Muscle of leg (tissue), 11 donors: ENCODE results near the gene IFNL2. TPM values are rescaled to one million over a fixed set of nuclear protein-coding genes. Genes with fewer than 3 reads are reported as not detected.

Experiments
- DNase-seq: peaks from one replicate; pipeline ENCODE4 v3.0.0; 2013
- H3K27ac ChIP-seq: one replicate; pipeline ENCODE4 v1.5.1; 2013; ENCODE audit warnings: mild to moderate bottlenecking, low read length, control low read depth
- H3K27me3 ChIP-seq: one replicate; pipeline ENCODE4 v1.6.1; 2013; ENCODE audit warnings: low read length; ENCODE audit not compliant: control insufficient read depth, insufficient read depth
- H3K36me3 ChIP-seq: one replicate; pipeline ENCODE4 v1.6.1; 2013; ENCODE audit warnings: low read length; ENCODE audit not compliant: control insufficient read depth, insufficient read depth
- H3K4me1 ChIP-seq: one replicate; pipeline ENCODE4 v1.6.1; 2013; ENCODE audit warnings: low read length; ENCODE audit not compliant: control insufficient read depth, insufficient read depth
- H3K4me3 ChIP-seq: one replicate; pipeline ENCODE4 v1.5.1; 2013; ENCODE audit warnings: low read length, control low read depth
- H3K9me3 ChIP-seq: replicated peaks from 2 replicates; pipeline ENCODE4 v1.6.1; 2013; ENCODE audit warnings: low read depth, low read length; ENCODE audit not compliant: control insufficient read depth
- WGBS: methylation state at CpG from one replicate; pipeline ENCODE4 v1.1.5; 2013; ENCODE audit warnings: missing lambda C conversion rate; ENCODE audit not compliant: insufficient coverage; 5-methylcytosine and 5-hydroxymethylcytosine counted together
- polyA plus RNA-seq, 8 donors: library from polyadenylated mRNA; unstranded; fragments of 120-200 nt; gene quantifications; one replicate each; pipeline versions ENCODE4 v1.2.1 to v1.2.3, GENCODE V29; 2013; ENCODE audit warnings: inconsistent platforms in 1 of 8, low replicate concordance in 1 of 8; ENCODE audit not compliant: insufficient read length in 8 of 8, insufficient read depth in 1 of 8
- total RNA-seq: library from RNA; stranded (reverse); fragments of 120-200 nt; gene quantifications from one replicate; pipeline ENCODE4 v1.2.4, GENCODE V29; 2013

Gene IFNL2
- total and polyA plus RNA-seq, 9 donors = not detected

DNA sequence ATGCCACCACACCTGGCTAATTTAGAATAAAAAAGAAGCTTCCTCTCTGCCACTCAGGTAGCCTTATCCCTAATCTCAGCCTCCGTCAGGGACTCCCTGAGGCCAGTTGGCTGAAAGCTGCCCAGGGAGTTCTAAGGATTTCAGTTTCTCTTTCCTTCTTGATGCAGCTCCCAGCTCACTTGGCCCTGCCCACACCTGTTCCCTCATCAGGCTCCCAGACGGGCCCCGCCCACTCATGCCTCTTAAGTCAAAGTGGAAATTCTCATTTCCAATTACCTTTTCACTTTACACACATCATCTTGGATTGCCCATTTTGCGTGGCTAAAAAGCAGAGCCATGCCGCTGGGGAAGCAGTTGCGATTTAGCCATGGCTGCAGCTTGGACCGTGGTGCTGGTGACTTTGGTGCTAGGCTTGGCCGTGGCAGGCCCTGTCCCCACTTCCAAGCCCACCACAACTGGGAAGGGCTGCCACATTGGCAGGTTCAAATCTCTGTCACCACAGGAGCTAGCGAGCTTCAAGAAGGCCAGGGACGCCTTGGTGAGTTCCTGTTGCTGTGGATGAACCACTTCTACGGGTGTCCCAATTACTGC, 28.0 kb downstream of the IFNL2 start, which contains the start of gene IFNL1:
Gene IFNL1, plus strand, starts transcription at position 353 of the 591 bp plus-strand sequence. Its CDS starts 15 bp downstream, at position 368.
- no peak within 1 kb of the TSS for H3K27ac ChIP-seq
- DNase-seq = no peak
- 71% methylated on average over 10 of the region's 11 CpGs for WGBS
- no peaks in the 10 kb centered on the region for H3K9me3 ChIP-seq
- no peaks in the 10 kb centered on the region for H3K4me1 ChIP-seq
- peaks cover 12% of the 10 kb centered on the region for H3K27me3 ChIP-seq
- H3K36me3 ChIP-seq = no peaks in the 10 kb centered on the region
- no peak within 1 kb of the TSS for H3K4me3 ChIP-seq

DNA sequence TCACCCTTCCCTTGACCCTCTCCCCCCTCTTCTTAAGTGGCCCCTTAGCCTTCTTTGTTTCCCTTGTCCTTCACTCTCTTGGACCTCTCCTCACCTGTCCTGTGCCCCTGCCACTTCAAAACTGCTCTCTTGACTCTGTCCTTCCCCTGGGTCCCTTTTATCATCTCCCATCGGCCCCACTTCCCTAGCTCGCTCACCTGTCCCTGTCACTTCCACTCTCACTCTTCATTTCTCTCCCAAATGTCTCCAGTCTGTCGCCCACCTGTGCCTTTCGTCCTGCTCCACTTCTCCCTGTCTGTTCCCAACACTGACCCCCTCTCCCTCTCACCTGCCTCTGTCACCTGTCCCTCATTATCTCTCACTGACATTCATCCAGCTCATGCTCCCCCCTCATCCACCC, 28.7 kb downstream of the IFNL2 start:
- Histone ChIP-seq H3K27me3 (peaks cover 12% of the 10 kb centered on the region), H3K9me3 (no peaks in the 10 kb centered on the region), H3K4me3 (no peak overlapping the region), H3K27ac (no peak overlapping the region), H3K36me3 (no peaks in the 10 kb centered on the region), H3K4me1 (no peaks in the 10 kb centered on the region)
- no peak for DNase-seq
- WGBS = 71% methylated on average over 4 of the region's 4 CpGs

DNA sequence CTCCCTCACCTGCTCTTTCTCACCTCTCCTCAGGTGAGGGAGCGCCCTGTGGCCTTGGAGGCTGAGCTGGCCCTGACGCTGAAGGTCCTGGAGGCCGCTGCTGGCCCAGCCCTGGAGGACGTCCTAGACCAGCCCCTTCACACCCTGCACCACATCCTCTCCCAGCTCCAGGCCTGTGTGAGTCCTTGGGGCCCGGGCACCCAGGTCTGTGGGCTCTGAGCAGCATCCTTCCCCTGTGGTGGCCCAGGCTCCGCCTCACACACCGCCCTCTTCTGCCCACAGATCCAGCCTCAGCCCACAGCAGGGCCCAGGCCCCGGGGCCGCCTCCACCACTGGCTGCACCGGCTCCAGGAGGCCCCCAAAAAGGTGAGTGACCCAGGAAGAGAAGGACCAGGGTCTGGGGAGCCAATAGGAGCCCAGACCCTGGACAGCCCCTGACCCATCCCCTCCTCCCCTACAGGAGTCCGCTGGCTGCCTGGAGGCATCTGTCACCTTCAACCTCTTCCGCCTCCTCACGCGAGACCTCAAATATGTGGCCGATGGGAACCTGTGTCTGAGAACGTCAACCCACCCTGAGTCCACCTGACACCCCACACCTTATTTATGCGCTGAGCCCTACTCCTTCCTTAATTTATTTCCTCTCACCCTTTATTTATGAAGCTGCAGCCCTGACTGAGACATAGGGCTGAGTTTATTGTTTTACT, 29.9 kb downstream of the IFNL2 start:
- WGBS = 48% methylated on average over 14 of the region's 17 CpGs
- Histone ChIP-seq H3K4me3 (no peak overlapping the region), H3K36me3 (no peaks in the 10 kb centered on the region), H3K4me1 (no peaks in the 10 kb centered on the region), H3K9me3 (no peaks in the 10 kb centered on the region), H3K27me3 (peaks cover 10% of the 10 kb centered on the region), H3K27ac (no peak overlapping the region)
- no peak for DNase-seq

DNA sequence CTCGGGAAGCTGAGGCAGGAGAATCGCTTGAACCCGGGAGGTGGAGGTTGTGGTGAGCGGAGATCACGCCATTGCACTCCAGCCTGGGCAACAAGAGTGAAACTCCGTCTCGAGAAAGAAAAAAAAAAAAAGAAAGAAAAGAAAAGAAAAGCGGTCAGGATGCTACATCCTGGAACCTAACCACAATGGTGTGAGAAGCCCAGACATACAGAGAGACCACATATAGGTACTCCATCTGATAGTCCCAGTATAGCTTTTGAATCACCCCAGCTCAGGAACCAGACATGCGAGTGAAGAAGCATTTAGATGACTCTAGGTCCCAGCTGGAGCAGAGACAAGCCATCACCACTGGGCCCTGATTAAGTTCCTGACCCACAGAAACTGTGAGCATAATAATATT, 31.2 kb downstream of the IFNL2 start:
- peaks cover 12% of the 10 kb centered on the region for H3K27me3 ChIP-seq
- 80% methylated on average over 4 of the region's 9 CpGs for WGBS
- no peak overlapping the region for H3K4me3 ChIP-seq

DNA sequence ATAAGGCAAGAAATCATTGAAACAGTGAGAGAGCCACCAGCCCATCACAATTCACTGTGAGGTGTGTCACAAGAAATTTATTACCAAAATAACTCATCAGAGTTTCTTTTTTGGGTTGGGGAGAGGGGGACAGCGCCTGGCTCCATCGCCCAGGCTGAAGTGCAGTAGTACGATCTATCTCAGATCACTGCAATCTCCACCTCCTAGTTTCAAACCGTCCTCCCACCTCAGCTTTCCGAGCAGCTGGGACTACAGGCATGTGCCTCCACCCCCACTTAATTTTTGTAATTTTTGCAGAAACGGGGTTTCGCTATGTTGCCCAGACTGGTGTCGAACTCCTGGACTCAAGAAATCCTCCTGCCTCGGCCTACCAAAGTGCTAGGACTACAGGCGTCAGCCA, 31.6 kb downstream of the IFNL2 start:
- no peak for DNase-seq
- Histone ChIP-seq H3K27ac (no peak overlapping the region), H3K9me3 (no peaks in the 10 kb centered on the region), H3K27me3 (peaks cover 13% of the 10 kb centered on the region), H3K4me3 (no peak overlapping the region), H3K36me3 (no peaks in the 10 kb centered on the region), H3K4me1 (peaks cover under 1% of the 10 kb centered on the region)
- 92% methylated on average over 7 of the region's 10 CpGs for WGBS

More for the DNA sequence above, 31.2 kb downstream of the IFNL2 start:
- no peak for DNase-seq
- Histone ChIP-seq H3K36me3 (no peaks in the 10 kb centered on the region), H3K27ac (no peak overlapping the region), H3K9me3 (no peaks in the 10 kb centered on the region), H3K4me1 (no peaks in the 10 kb centered on the region)

DNA sequence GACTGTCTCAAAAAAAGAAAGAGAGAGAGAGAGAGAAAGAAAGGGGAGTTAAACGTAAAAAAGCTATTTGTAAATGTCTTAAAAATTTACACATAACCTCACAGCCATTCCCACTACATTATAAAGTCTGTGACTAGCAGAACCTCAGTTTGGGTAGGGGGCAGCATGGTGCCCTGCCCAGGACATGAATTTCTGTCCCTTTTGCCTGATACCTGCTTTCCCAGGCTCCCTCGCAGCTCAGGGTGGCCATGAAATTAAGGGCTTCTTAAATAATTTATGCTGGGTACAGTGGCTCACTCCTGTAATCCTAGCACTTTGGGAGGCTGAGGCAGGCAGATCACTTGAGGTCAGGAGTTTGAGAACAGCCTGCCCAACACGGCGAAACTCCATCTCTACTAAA, 32.8 kb downstream of the IFNL2 start:
- H3K4me3 ChIP-seq = no peak overlapping the region
- H3K9me3 ChIP-seq = no peaks in the 10 kb centered on the region
- no peaks in the 10 kb centered on the region for H3K36me3 ChIP-seq
- no peak for DNase-seq
- H3K27me3 ChIP-seq = peaks cover 21% of the 10 kb centered on the region
- no peak overlapping the region for H3K27ac ChIP-seq
- peaks cover 5% of the 10 kb centered on the region for H3K4me1 ChIP-seq
- 89% methylated on average over 3 of the region's 4 CpGs for WGBS

DNA sequence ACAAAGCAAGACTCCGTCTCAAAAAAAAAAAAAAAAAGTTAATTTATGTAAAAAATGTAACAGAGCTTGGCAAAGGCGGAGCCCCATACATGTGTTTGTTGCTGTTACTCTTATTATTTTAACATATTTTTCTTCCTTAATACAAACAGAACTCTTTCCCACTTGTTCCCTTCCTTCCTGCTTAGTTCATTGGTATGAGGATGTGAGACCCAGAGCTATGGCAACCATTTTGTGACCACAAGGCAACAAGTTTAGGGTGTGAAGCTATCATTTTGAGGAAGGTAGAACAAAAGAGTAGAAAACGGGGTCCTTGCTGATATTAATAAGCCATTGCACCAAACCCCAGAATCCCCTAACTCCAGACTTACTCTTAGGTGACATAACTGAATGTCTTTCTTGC, 33.4 kb downstream of the IFNL2 start:
- Histone ChIP-seq H3K27me3 (peaks cover 26% of the 10 kb centered on the region), H3K9me3 (no peaks in the 10 kb centered on the region), H3K4me3 (no peak overlapping the region), H3K27ac (no peak overlapping the region), H3K4me1 (peaks cover 5% of the 10 kb centered on the region), H3K36me3 (no peaks in the 10 kb centered on the region)
- no CpG with 5 or more reads among the region's 3 CpGs for WGBS
- DNase-seq = no peak

DNA sequence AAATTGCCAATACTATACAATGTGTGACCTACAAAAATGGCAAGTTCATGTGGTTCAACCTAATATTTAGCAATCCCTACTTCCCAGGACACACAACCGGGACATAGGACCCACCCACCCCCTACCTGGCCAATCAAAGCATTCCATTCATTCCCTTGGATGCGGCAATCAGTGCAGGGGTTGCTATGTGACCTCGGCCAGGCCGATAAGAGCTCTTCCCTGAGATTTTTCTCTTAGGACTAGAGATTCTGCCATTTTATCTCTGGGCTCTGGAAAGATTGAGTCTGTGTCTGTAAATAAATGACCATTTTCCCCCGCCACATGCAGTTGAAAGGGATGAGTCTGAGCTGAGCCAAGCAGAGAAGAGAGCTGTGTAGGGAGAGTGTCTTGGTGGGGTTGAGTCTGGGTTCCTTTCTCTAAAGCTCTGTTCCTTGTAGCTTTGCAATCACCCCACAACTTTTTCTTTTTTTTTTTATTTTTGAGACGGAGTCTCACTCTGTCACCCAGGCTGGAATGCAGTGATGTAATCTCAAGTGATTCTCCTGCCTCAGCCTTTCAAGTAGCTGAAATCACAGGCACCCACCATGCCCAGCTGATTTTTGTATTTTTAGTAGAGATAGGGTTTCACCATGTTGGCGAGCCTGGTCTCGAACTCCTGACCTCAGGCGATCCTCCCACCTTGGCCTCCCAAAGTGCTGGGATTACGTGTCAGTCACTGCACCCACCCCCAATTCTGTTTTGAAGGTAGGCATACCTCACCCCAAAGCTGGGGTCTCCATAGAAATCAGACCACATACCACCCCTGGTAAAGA, 35.4 kb downstream of the IFNL2 start:
- Histone ChIP-seq H3K4me1 (peaks cover 18% of the 10 kb centered on the region), H3K36me3 (no peaks in the 10 kb centered on the region), H3K9me3 (no peaks in the 10 kb centered on the region), H3K27me3 (peaks cover 43% of the 10 kb centered on the region), H3K4me3 (no peak overlapping the region), H3K27ac (no peak overlapping the region)
- 67% methylated on average over 2 of the region's 10 CpGs for WGBS
- no peak for DNase-seq

DNA sequence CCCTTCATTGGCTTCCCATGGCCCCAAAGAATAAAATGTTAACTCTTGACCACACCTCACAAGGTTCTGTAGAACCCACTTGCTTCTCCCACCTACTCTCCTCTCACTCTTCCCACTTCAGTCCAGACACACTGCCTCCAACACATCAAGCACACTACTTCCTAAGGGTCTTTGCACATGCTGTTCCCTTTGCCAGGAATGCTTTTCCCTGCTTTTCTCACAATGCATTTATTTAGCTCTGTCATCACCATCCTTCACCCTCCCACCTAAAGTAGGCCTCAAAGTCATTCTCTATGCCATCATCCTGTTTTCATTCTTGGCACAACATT, 36.0 kb downstream of the IFNL2 start:
- Histone ChIP-seq H3K27ac (no peak overlapping the region), H3K4me3 (no peak overlapping the region), H3K4me1 (peaks cover 18% of the 10 kb centered on the region), H3K27me3 (peaks cover 49% of the 10 kb centered on the region), H3K36me3 (no peaks in the 10 kb centered on the region), H3K9me3 (no peaks in the 10 kb centered on the region)
- DNase-seq = no peak
